GM12873 (cell line): Measurements from ENCODE around the gene MIER2.

Source experiments
- TF ChIP-seq, protein P1 (sequence below): IDR thresholded peaks from 2 replicates; pipeline ENCODE4 v1.5.1; 2012; ENCODE audit warnings: low read depth, mild to moderate bottlenecking, moderate library complexity, low read length, control low read depth; ENCODE audit not compliant: insufficient read depth; ENCODE audit errors: missing control alignments

MIER2 gene

GRCh38 chr19:315811-316210, 28.8 kb downstream of the MIER2 start:
- TF ChIP-seq, protein P1, sequence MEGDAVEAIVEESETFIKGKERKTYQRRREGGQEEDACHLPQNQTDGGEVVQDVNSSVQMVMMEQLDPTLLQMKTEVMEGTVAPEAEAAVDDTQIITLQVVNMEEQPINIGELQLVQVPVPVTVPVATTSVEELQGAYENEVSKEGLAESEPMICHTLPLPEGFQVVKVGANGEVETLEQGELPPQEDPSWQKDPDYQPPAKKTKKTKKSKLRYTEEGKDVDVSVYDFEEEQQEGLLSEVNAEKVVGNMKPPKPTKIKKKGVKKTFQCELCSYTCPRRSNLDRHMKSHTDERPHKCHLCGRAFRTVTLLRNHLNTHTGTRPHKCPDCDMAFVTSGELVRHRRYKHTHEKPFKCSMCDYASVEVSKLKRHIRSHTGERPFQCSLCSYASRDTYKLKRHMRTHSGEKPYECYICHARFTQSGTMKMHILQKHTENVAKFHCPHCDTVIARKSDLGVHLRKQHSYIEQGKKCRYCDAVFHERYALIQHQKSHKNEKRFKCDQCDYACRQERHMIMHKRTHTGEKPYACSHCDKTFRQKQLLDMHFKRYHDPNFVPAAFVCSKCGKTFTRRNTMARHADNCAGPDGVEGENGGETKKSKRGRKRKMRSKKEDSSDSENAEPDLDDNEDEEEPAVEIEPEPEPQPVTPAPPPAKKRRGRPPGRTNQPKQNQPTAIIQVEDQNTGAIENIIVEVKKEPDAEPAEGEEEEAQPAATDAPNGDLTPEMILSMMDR: no peak

GRCh38 chr19:313988-314815, 30.4 kb downstream of the MIER2 start:
- TF ChIP-seq, protein P1: no peak

GRCh38 chr19:313169-313987, 31.2 kb downstream of the MIER2 start:
- TF ChIP-seq, protein P1: no peak

DNA sequence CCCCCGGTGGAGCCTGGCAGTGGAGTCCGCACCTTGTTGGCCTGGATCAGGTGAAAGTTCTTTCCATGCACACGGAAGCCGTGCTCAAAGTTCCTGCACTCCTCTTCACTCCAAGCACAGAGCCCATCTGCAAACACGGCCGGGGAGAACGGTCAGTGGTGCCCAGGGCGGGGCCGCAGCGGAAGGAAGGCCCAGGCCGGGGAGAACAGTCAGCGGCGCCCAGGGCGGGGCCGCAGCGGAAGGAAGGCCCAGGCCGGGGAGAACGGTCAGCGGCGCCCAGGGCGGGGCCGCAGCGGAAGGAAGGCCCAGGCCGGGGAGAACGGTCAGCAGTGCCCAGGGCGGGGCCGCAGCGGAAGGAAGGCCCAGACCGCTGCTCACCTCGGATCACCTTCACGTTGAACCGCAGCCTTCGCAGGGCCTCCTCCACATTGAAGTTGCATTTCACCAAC, 32.8 kb downstream of the MIER2 start:
- TF ChIP-seq, protein P1: no peak

- TF ChIP-seq, protein P1: no peak
Observed at GRCh38 chr19:310781-311496, 33.7 kb downstream of the MIER2 start.

GRCh38 chr19:310141-310651, 34.4 kb downstream of the MIER2 start:
- TF ChIP-seq, protein P1: no peak
